Peyer's patch (tissue), 4 donors: ENCODE measurements around the gene CAPG. TPM values are rescaled to one million over a fixed set of nuclear protein-coding genes. Genes with fewer than 3 reads are reported as not detected.

Source experiments
- DNase-seq, 3 donors: peaks; one replicate each; pipeline ENCODE4 v3.0.0-alpha.2; 2017 to 2019
- H3K27ac ChIP-seq, 4 donors: fragments of 200-600 bp; sonication (generic); one replicate each; pipeline ENCODE4 v1.5.1; 2016 to 2019
- H3K27me3 ChIP-seq, 2 donors: fragments of 200-600 bp; sonication (generic); one replicate each; pipeline ENCODE4 v1.5.1; 2019
- H3K36me3 ChIP-seq, 3 donors: fragments of 200-600 bp; sonication (generic); one replicate each; pipeline ENCODE4 v1.5.1; 2016 to 2019
- H3K4me1 ChIP-seq, 4 donors: fragments of 200-600 bp; sonication (generic); one replicate each; pipeline ENCODE4 v1.5.1; 2016 to 2019
- H3K4me3 ChIP-seq, 4 donors: fragments of 200-600 bp; sonication (generic); 1 replicate in 3 of 4; 2 replicates in 1 of 4; pipeline ENCODE4 v1.5.1; 2016 to 2019; ENCODE audit warnings: mild to moderate bottlenecking in 1 of 4
- H3K9me3 ChIP-seq, 4 donors: fragments of 200-600 bp; sonication (generic); one replicate each; pipeline ENCODE4 v1.5.1; 2016 to 2019; ENCODE audit warnings: mild to moderate bottlenecking in 1 of 4
- CTCF ChIP-seq, 6 experiments: fragments of 450-650 bp in 4 of 6; fragments of 200-600 bp in 2 of 6; sonication (generic) in 1 of 6; IDR thresholded peaks; one replicate each; pipeline ENCODE4 v1.5.1; 2017 to 2019; ENCODE audit warnings: antibody characterized with exemption in 6 of 6, mild to moderate bottlenecking in 3 of 6, moderate library complexity in 1 of 6
- POLR2A ChIP-seq, 2 donors: fragments of 450-650 bp; IDR thresholded peaks; one replicate each; pipeline ENCODE4 v1.5.1; 2017; ENCODE audit warnings: antibody characterized with exemption in 2 of 2, mild to moderate bottlenecking in 2 of 2, moderate library complexity in 2 of 2
- total RNA-seq, 4 donors: library from RNA; depleted of rRNA; stranded (reverse); fragments of >200 nt; gene quantifications; one replicate each; pipeline ENCODE4 v1.1.0, GENCODE V29; 2016

CAPG gene
- total RNA-seq, 4 donors from 2014 or later, result 22.4 to 61.9 (median 33.2) TPM

GRCh38 chr2:85436836-85437487, 26.8 kb upstream of the CAPG start:
- no peak for DNase-seq
- Histone ChIP-seq H3K36me3 (no peaks in the 10 kb centered on the region), H3K4me1 (peaks cover 10 to 41% (median 18%) of the 10 kb centered on the region in 4 donors), H3K9me3 (no peaks in the 10 kb centered on the region), H3K27me3 (no peaks in the 10 kb centered on the region), H3K27ac (peak overlapping the region; percentile 86 to 96 (median 94)), H3K4me3 (peak overlapping the region in 3 of 4 donors; percentile 55 to 58 (median 57))
- TF ChIP-seq CTCF (IDR thresholded peaks at IDR 0.05), result no peak
- no peak for TF ChIP-seq POLR2A (IDR thresholded peaks at IDR 0.05)

- DNase-seq, result no peak
- H3K4me1 ChIP-seq, result peaks cover 10 to 41% (median 18%) of the 10 kb centered on the region in 4 donors
- H3K9me3 ChIP-seq, result no peaks in the 10 kb centered on the region
- no peak overlapping the region for H3K4me3 ChIP-seq
- peak overlapping the region; percentile 86 to 96 (median 94) for H3K27ac ChIP-seq
- no peaks in the 10 kb centered on the region for H3K27me3 ChIP-seq
- no peaks in the 10 kb centered on the region for H3K36me3 ChIP-seq
- TF ChIP-seq CTCF (IDR thresholded peaks at IDR 0.05) (no peak), POLR2A (IDR thresholded peaks at IDR 0.05) (no peak)
Observed at GRCh38 chr2:85435981-85436835, 26.0 kb upstream of the CAPG start.

- DNase-seq, result no peak
- Histone ChIP-seq H3K27ac (peak overlapping the region in 3 of 4 donors; percentile 13 to 96 (median 35)), H3K9me3 (no peaks in the 10 kb centered on the region), H3K4me1 (peaks cover 10 to 41% (median 18%) of the 10 kb centered on the region in 4 donors), H3K4me3 (no peak overlapping the region), H3K36me3 (no peaks in the 10 kb centered on the region), H3K27me3 (no peaks in the 10 kb centered on the region)
- TF ChIP-seq CTCF (IDR thresholded peaks at IDR 0.05), result no peak
- no peak for TF ChIP-seq POLR2A (IDR thresholded peaks at IDR 0.05)
Observed at GRCh38 chr2:85435220-85435958, 25.2 kb upstream of the CAPG start.

- H3K27ac ChIP-seq, result peak overlapping the region in 3 of 4 donors; percentile 35 to 65 (median 58)
- H3K9me3 ChIP-seq, result no peaks in the 10 kb centered on the region
- no peak overlapping the region for H3K4me3 ChIP-seq
- peaks cover 10 to 41% (median 18%) of the 10 kb centered on the region in 4 donors for H3K4me1 ChIP-seq
- H3K36me3 ChIP-seq, result no peaks in the 10 kb centered on the region
- TF ChIP-seq POLR2A (IDR thresholded peaks at IDR 0.05) (no peak), CTCF (IDR thresholded peaks at IDR 0.05) (no peak)
- DNase-seq, result no peak
- H3K27me3 ChIP-seq, result no peaks in the 10 kb centered on the region
Observed at GRCh38 chr2:85434696-85435095, 24.5 kb upstream of the CAPG start.

GRCh38 chr2:85433511-85434089, 23.4 kb upstream of the CAPG start:
- peaks cover 7 to 39% (median 16%) of the 10 kb centered on the region in 4 donors for H3K4me1 ChIP-seq
- peak overlapping the region in 3 of 4 donors; percentile 58 to 75 (median 65) for H3K27ac ChIP-seq
- no peaks in the 10 kb centered on the region for H3K36me3 ChIP-seq
- peak in 2 of 3 donors; percentile 82 to 83 for DNase-seq
- no peaks in the 10 kb centered on the region for H3K27me3 ChIP-seq
- H3K9me3 ChIP-seq, result no peaks in the 10 kb centered on the region
- no peak overlapping the region for H3K4me3 ChIP-seq
- TF ChIP-seq POLR2A (IDR thresholded peaks at IDR 0.05) (no peak), CTCF (IDR thresholded peaks at IDR 0.05) (no peak)
